A204.1 (cell line): Measurements from ENCODE around the gene DOCK9.

Experiments
- FAIRE-seq: peaks from 2 replicates; lab custom pipeline; 2012; peaks lifted over from hg19 to GRCh38; lab: Jason Lieb, UNC

DOCK9 gene

GRCh38 chr13:98886587-98887230 is 91.2 kb downstream of the DOCK9 start:
- no peak for FAIRE-seq

GRCh38 chr13:98885600-98885999 is 92.3 kb downstream of the DOCK9 start:
- no peak for FAIRE-seq

GRCh38 chr13:98883998-98884397 is 93.9 kb downstream of the DOCK9 start:
- no peak for FAIRE-seq

- FAIRE-seq, result no peak
Observed at GRCh38 chr13:98881390-98881789, 96.5 kb downstream of the DOCK9 start.

- no peak for FAIRE-seq
Observed at GRCh38 chr13:98880677-98881076, 97.2 kb downstream of the DOCK9 start.

- FAIRE-seq, result no peak
Observed at GRCh38 chr13:98879957-98880356, 97.9 kb downstream of the DOCK9 start.

- no peak for FAIRE-seq
Observed at GRCh38 chr13:98879127-98879520, 98.7 kb downstream of the DOCK9 start.

- no peak for FAIRE-seq
Observed at GRCh38 chr13:98878486-98879126, 99.3 kb downstream of the DOCK9 start.

GRCh38 chr13:98877936-98878335 is 99.9 kb downstream of the DOCK9 start:
- FAIRE-seq, result no peak

GRCh38 chr13:98877466-98877865 is 100.4 kb downstream of the DOCK9 start:
- FAIRE-seq, result no peak

- no peak for FAIRE-seq
Observed at GRCh38 chr13:98875146-98875729, 102.6 kb downstream of the DOCK9 start.

GRCh38 chr13:98874029-98874397 is 103.9 kb downstream of the DOCK9 start:
- no peak for FAIRE-seq

- FAIRE-seq, result no peak
Observed at GRCh38 chr13:98873377-98874028, 104.4 kb downstream of the DOCK9 start.

- FAIRE-seq, result no peak
Observed at GRCh38 chr13:98871727-98872126, 106.1 kb downstream of the DOCK9 start.

GRCh38 chr13:98869408-98870090 is 108.3 kb downstream of the DOCK9 start:
- no peak for FAIRE-seq

- FAIRE-seq, result no peak
Observed at GRCh38 chr13:98868932-98869331, 108.9 kb downstream of the DOCK9 start.

GRCh38 chr13:98866882-98867281 is 111.0 kb downstream of the DOCK9 start:
- no peak for FAIRE-seq

- no peak for FAIRE-seq
Observed at GRCh38 chr13:98860491-98860890, 117.4 kb downstream of the DOCK9 start.

GRCh38 chr13:98858191-98858590 is 119.7 kb downstream of the DOCK9 start:
- FAIRE-seq, result no peak

GRCh38 chr13:98856983-98857382 is 120.9 kb downstream of the DOCK9 start:
- FAIRE-seq, result no peak

- FAIRE-seq, result no peak
Observed at GRCh38 chr13:98854448-98854847, 123.4 kb downstream of the DOCK9 start.

GRCh38 chr13:98853771-98854221 is 124.1 kb downstream of the DOCK9 start:
- FAIRE-seq, result no peak

- no peak for FAIRE-seq
Observed at GRCh38 chr13:98851276-98851675, 126.6 kb downstream of the DOCK9 start.
